Naive B cell (primary cell): ENCODE data around the gene DUOX2. TPM values are rescaled to one million over a fixed set of nuclear protein-coding genes. Genes with fewer than 3 reads are reported as not detected.
"Not testable (repeated sequence)": the region's sequence is repeated elsewhere in the genome, so short reads cannot be mapped to it uniquely, and the experiment has no call there.

Experiments used
- ATAC-seq, 2 donors: fragments of 150-1000 bp; cut with Tn5 transposase; 2 replicates each; pipeline ENCODE4 v1.10.0; 2021; ENCODE audit warnings: low read depth in 2 of 2, mild to moderate bottlenecking in 2 of 2, moderate library complexity in 2 of 2
- DNase-seq: peaks from one replicate; pipeline ENCODE4 v3.0.0; 2022
- H3K27ac Mint-ChIP-seq, 6 donors: one replicate each; pipeline ENCODE4 v1.8.0; 2020 to 2022; ENCODE audit warnings: mild to moderate bottlenecking in 6 of 6, mixed read lengths in 6 of 6, moderate library complexity in 5 of 6, inconsistent platforms in 2 of 6
- H3K27me3 Mint-ChIP-seq, 3 donors: one replicate each; pipeline ENCODE4 v1.8.0; 2021 to 2022; ENCODE audit warnings: mixed read lengths in 3 of 3, mild to moderate bottlenecking in 1 of 3
- H3K36me3 Mint-ChIP-seq, 2 donors: one replicate each; pipeline ENCODE4 v1.8.0; 2020 to 2022; ENCODE audit warnings: mixed read lengths in 2 of 2, inconsistent platforms in 1 of 2, mild to moderate bottlenecking in 1 of 2
- H3K4me1 Mint-ChIP-seq, 3 donors: one replicate each; pipeline ENCODE4 v1.8.0; 2020 to 2022; ENCODE audit warnings: mixed read lengths in 3 of 3, inconsistent platforms in 1 of 3, mild to moderate bottlenecking in 1 of 3, moderate library complexity in 1 of 3
- H3K4me3 Mint-ChIP-seq, 8 donors: one replicate each; pipeline ENCODE4 v1.8.0; 2020 to 2022; ENCODE audit warnings: mild to moderate bottlenecking in 8 of 8, mixed read lengths in 8 of 8, moderate library complexity in 8 of 8, inconsistent platforms in 2 of 8
- H3K9me3 Mint-ChIP-seq, 7 donors: one replicate each; pipeline ENCODE4 v1.8.0; 2020 to 2022; ENCODE audit warnings: mixed read lengths in 7 of 7, mild to moderate bottlenecking in 5 of 7, inconsistent platforms in 2 of 7, moderate library complexity in 1 of 7
- polyA plus RNA-seq, 6 donors: library from polyadenylated mRNA; unstranded; fragments of 300-500 nt; fragmentation: Illumina TruSeq; gene quantifications; one replicate each; pipeline ENCODE4 v1.2.3, GENCODE V29; 2021; ENCODE audit warnings: low read depth in 6 of 6

Gene DUOX2
- polyA plus RNA-seq, 6 donors from 2014 or later: 0.08 TPM; not detected in 5

DNA sequence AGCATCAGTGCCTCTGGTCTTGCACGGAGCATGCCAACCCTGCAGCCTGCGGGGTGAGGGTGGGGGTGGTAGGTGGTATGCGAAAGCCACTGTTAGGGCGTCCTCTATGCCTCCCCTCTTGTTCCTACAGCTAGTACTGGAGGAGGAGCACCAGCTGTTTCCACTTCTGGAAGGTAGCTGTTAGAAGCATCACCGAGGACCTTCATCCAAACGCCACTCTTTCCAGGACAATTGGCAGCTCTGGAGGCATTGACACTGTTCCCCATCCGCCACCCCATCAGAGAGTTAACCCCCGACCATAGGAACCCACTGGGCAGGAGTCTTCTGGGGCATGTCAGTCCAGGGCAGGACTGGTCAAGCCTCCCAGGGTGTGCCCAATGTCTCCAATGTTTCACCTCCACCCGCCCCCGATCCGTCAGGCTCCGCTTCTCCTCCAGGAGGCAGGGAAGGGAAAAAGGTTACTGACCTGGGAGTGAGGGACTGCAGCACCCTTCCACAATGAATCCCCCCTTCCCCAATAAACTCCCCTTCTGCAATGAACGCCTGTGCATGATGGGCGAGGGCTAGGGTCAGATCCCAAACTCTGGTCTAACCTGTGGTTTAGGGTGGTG is 487 bp downstream of the DUOX2 start:
- no peak for ATAC-seq
- peaks cover 0 to 8% of the 10 kb centered on the region in 2 donors for H3K36me3 Mint-ChIP-seq
- peaks cover 48 to 69% (median 63%) of the 10 kb centered on the region in 3 donors for H3K4me1 Mint-ChIP-seq
- H3K27me3 Mint-ChIP-seq: peaks cover 81 to 92% (median 90%) of the 10 kb centered on the region in 3 donors
- peaks cover 0 to 3% (median 0%) of the 10 kb centered on the region in 7 donors for H3K9me3 Mint-ChIP-seq
- DNase-seq: no peak
- H3K4me3 Mint-ChIP-seq: peak overlapping the region; percentile 25 to 90 (median 80)
- peak overlapping the region in 2 of 6 donors; percentile 53 to 68 for H3K27ac Mint-ChIP-seq

- Mint-ChIP-seq H3K4me1 (peaks cover 43 to 65% (median 57%) of the 10 kb centered on the region in 3 donors), H3K36me3 (peaks cover 0 to 8% of the 10 kb centered on the region in 2 donors), H3K4me3 (peak overlapping the region; percentile 66 to 88 (median 82)), H3K27ac (peak overlapping the region in 2 of 6 donors; percentile 42 to 47), H3K27me3 (peaks cover 76 to 91% (median 83%) of the 10 kb centered on the region in 3 donors), H3K9me3 (peaks cover 0 to 3% (median 0%) of the 10 kb centered on the region in 7 donors)
- ATAC-seq (peak; percentile 6 to 22), DNase-seq (no peak)
Measured at GRCh38 chr15:45112591-45113379, 1.2 kb downstream of the DUOX2 start.

GRCh38 chr15:45112143-45112590 is 1.8 kb downstream of the DUOX2 start:
- H3K4me3 Mint-ChIP-seq: peak overlapping the region; percentile 66 to 85 (median 81)
- peak in 1 of 2 donors; percentile 5 for ATAC-seq
- peaks cover 0 to 3% (median 0%) of the 10 kb centered on the region in 7 donors for H3K9me3 Mint-ChIP-seq
- peaks cover 71 to 88% (median 80%) of the 10 kb centered on the region in 3 donors for H3K27me3 Mint-ChIP-seq
- no peak for DNase-seq
- peaks cover 0 to 8% of the 10 kb centered on the region in 2 donors for H3K36me3 Mint-ChIP-seq
- H3K27ac Mint-ChIP-seq: peak overlapping the region in 2 of 6 donors; percentile 61 to 63
- H3K4me1 Mint-ChIP-seq: peaks cover 38 to 59% (median 50%) of the 10 kb centered on the region in 3 donors

- ATAC-seq (no peak), DNase-seq (no peak)
- Mint-ChIP-seq H3K27me3 (peaks cover 69 to 88% (median 80%) of the 10 kb centered on the region in 3 donors), H3K36me3 (peaks cover 0 to 8% of the 10 kb centered on the region in 2 donors), H3K4me1 (peaks cover 35 to 53% (median 44%) of the 10 kb centered on the region in 3 donors), H3K4me3 (peak overlapping the region; percentile 66 to 85 (median 81)), H3K27ac (peak overlapping the region in 2 of 6 donors; percentile 61 to 63), H3K9me3 (peaks cover 0 to 3% (median 0%) of the 10 kb centered on the region in 7 donors)
Measured at GRCh38 chr15:45111390-45112142, 2.4 kb downstream of the DUOX2 start.

DNA sequence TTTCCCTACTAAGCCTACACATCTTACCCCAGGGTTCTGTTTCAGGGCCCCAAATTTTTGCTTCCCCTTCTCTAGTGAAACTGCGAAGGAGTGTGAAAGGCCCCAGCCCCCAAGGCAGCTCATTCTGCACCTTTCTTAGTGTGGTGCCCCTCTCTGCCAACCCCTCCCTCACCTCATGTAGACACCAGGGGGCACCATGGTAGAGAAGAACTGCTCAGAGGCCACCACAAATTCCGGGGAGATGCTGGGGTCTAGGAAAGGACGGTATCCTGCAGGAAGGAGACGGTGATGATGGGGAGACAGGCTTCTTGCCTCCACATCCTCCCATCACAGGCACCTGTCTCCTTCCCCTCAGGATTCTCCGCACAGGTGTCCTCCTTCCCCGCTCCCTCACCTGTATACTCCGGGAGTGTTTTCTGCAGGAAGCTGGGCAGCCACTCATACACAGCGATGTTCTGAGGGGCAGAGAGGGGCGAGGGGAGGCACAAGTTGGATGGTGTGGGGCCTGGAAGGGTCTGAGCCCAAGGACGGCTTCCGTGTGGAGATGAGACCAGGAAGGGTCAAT is 3.6 kb downstream of the DUOX2 start:
- Mint-ChIP-seq H3K9me3 (peaks cover 0 to 3% (median 0%) of the 10 kb centered on the region in 7 donors), H3K27me3 (peaks cover 62 to 87% (median 80%) of the 10 kb centered on the region in 3 donors), H3K27ac (no peak overlapping the region), H3K4me1 (peaks cover 32 to 40% (median 33%) of the 10 kb centered on the region in 3 donors), H3K36me3 (peaks cover 0 to 8% of the 10 kb centered on the region in 2 donors), H3K4me3 (peak overlapping the region in 4 of 8 donors; percentile 22 to 72 (median 46))
- no peak for DNase-seq
- ATAC-seq: no peak

DNA sequence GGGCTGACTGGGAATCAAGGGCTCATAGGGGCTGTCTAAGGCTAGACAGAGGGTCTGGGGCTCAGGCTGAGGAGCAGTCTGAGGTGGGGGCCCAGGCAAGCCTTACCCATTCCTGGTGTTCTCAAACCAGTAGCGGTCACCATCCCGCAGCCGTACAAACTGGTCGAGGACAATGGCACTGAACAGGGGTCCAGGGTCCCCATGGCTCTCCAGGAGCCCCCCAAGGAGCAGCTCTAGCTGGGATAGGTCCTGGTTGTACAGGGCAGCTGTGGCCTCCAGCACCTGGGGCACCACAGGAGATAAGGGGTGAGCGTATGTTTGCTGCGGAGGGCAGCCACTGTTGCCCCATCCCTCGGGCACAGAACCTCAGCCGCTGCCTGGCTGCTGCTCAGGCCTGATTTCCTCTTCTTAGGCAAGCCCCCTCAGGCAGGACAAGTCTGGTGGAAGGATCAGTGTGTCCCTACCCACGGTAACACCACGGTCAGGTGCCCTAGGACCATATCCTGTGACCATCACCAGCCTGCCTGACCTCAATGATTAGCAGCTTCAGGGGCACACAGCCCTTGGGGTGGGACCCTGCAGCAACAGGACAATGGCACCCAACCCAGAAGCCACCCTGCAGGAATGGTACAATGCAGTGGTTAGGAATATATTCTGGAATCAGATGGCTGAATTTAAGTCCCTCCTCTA is 5.9 kb downstream of the DUOX2 start:
- Mint-ChIP-seq H3K27me3 (peaks cover 55 to 80% (median 74%) of the 10 kb centered on the region in 3 donors), H3K36me3 (no peaks in the 10 kb centered on the region), H3K4me3 (no peak overlapping the region), H3K9me3 (no peaks in the 10 kb centered on the region), H3K27ac (no peak overlapping the region), H3K4me1 (peaks cover 13 to 20% (median 15%) of the 10 kb centered on the region in 3 donors)
- no peak for DNase-seq
- ATAC-seq: no peak

- DNase-seq: no peak
- no peak for ATAC-seq
- Mint-ChIP-seq H3K36me3 (no peaks in the 10 kb centered on the region), H3K4me1 (peaks cover 0 to 6% (median 3%) of the 10 kb centered on the region in 3 donors), H3K4me3 (no peak overlapping the region), H3K9me3 (no peaks in the 10 kb centered on the region), H3K27me3 (peaks cover 43 to 77% (median 71%) of the 10 kb centered on the region in 3 donors), H3K27ac (no peak overlapping the region)
Measured at GRCh38 chr15:45106002-45106790, 7.8 kb downstream of the DUOX2 start.

- Mint-ChIP-seq H3K4me3 (no peak overlapping the region), H3K36me3 (no peaks in the 10 kb centered on the region), H3K4me1 (peaks cover 0 to 5% (median 3%) of the 10 kb centered on the region in 3 donors), H3K27ac (no peak overlapping the region), H3K27me3 (peaks cover 42 to 77% (median 75%) of the 10 kb centered on the region in 3 donors), H3K9me3 (no peaks in the 10 kb centered on the region)
- ATAC-seq (no peak), DNase-seq (no peak)
Measured at GRCh38 chr15:45105586-45105985, 8.4 kb downstream of the DUOX2 start.

GRCh38 chr15:45104170-45104569 is 9.8 kb downstream of the DUOX2 start:
- not testable (repeated sequence) for H3K36me3 Mint-ChIP-seq, H3K9me3 Mint-ChIP-seq, ATAC-seq, H3K4me3 Mint-ChIP-seq, DNase-seq, H3K27ac Mint-ChIP-seq, H3K4me1 Mint-ChIP-seq
- H3K27me3 Mint-ChIP-seq: peaks cover 31 to 76% (median 72%) of the 10 kb centered on the region in 3 donors

DNA sequence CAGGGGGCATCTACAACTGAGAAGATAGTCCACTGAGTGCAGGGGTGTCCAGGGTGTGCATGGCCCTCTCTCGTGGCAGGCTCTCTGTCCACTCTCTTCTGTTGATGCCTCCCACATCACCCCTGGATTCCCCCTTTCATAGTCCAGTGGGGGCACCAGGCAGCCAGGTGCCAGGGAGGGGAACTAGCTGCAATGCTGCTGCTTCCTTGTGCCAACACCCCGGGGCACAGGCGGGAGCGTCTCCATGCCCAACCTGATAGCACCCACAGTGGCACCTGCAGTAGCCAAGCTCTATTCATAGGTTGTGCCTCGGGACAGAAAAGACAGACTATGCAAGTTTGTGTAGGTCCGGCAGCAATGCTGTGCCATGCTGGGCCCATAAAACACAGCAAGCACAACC is 11.7 kb downstream of the DUOX2 start:
- H3K4me1 Mint-ChIP-seq: no peaks in the 10 kb centered on the region
- H3K27ac Mint-ChIP-seq: no peak overlapping the region
- H3K4me3 Mint-ChIP-seq: no peak overlapping the region
- peaks cover 23 to 66% (median 57%) of the 10 kb centered on the region in 3 donors for H3K27me3 Mint-ChIP-seq
- no peaks in the 10 kb centered on the region for H3K9me3 Mint-ChIP-seq
- H3K36me3 Mint-ChIP-seq: no peaks in the 10 kb centered on the region
- DNase-seq (no peak), ATAC-seq (no peak)

- no peak overlapping the region for H3K4me3 Mint-ChIP-seq
- DNase-seq (no peak), ATAC-seq (no peak)
- no peaks in the 10 kb centered on the region for H3K4me1 Mint-ChIP-seq
- H3K36me3 Mint-ChIP-seq: no peaks in the 10 kb centered on the region
- H3K27ac Mint-ChIP-seq: no peak overlapping the region
- H3K9me3 Mint-ChIP-seq: no peaks in the 10 kb centered on the region
- peaks cover 23 to 61% (median 52%) of the 10 kb centered on the region in 3 donors for H3K27me3 Mint-ChIP-seq
Measured at GRCh38 chr15:45101749-45102148, 12.2 kb downstream of the DUOX2 start.
